Endothelial cell of hepatic sinusoid (primary cell): ENCODE results near the gene NXN.
"Not testable (repeated sequence)": the region's sequence is repeated elsewhere in the genome, so short reads cannot be mapped to it uniquely, and the experiment has no call there.

Source experiments
- in situ Hi-C: cut with HindIII; loops from 2 replicates; pipeline ENCODE4 v1.10.0; 2017; ENCODE audit warnings: low sequenced_read_pairs

The NXN gene

DNA sequence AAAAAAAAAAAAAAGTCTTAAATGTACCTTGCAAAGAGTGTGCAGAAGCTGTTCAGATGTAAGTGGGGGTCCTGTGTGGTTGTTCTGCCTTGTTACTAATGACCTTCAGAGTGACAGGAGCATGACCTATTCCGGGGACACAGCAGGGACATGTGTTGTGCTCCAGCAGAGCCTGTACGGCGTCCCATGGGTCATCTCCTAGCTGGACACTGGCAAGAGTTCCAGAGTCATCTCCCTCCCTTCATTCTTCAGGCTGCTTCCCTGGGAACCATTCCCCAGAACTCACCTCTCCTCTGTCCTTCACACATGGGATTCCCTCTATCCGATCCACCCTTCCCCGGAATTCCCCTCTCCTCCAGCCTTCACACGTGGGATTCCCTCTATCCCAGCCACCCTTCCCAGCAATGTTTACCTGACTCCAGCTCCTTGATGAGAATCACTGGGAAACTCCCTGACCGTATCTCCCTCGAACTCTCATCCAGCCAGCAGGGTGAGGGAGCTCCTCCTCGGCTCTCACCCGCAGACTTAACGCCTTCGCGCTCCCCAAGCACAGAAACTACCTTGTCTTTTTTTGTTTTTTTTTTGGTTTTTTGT is 111.6 kb downstream of the NXN start:
- in situ Hi-C loops = no loop called here

DNA sequence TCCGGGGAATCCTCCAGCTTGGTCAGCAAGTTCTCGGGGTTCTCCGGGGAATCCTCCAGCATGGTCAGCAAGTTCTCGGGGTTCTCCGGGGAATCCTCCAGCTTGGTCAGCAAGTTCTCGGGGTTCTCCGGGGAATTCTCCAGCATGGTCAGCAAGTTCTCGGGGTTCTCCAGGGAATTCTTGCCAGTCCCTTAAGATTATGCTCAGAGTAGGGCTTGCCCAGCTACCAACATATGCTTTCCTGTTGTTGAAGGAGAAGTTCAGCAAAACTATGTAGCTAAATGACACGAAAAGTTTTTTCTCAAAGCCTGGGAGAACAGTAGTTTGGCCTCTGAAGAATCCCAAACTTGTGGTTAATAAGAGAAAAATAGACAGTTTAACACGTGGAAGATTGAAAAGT is 112.3 kb downstream of the NXN start:
- in situ Hi-C loops = not testable (repeated sequence)

DNA sequence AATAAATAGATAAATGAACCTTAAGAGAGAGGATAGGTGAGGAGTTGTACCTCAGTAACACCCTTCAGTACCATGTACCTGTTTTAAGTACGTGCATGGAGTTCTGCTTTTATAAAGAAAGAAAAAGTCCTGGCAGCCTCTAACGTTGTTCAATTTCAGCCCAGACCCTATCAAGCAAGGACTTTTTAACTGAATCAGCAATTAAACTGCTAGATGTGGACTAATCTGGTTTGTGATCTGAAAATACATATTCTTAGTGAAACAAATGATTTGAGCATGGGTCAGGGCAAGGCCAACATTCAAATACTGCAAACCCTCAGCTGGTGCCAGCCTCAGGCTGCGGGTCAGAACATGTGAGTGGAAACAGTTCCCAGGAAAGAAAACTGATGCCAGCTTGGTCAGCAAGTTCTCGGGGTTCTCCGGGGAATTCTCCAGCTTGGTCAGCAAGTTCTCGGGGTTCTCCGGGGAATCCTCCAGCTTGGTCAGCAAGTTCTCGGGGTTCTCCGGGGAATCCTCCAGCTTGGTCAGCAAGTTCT is 112.9 kb downstream of the NXN start:
- in situ Hi-C loops = no loop called here

DNA sequence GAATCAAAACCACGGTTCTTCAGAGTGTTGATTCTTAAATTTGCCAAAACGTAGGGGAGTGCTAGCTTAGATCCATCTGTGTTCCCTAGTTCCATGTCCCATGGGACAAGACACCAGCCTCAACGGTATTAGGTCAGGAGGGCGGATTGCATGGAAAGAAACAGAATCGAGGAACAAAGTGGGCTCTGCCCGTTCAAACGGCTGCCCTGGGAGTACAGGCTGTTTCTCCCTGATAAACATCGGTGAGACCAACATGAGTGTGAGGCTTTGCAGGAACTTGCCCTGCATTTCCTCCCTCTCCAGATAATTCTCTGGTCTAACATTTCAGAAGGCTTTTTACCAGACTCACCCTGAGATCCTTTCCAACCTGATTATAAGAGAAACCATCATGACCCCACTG is 115.3 kb downstream of the NXN start:
- in situ Hi-C loops = no loop called here

DNA sequence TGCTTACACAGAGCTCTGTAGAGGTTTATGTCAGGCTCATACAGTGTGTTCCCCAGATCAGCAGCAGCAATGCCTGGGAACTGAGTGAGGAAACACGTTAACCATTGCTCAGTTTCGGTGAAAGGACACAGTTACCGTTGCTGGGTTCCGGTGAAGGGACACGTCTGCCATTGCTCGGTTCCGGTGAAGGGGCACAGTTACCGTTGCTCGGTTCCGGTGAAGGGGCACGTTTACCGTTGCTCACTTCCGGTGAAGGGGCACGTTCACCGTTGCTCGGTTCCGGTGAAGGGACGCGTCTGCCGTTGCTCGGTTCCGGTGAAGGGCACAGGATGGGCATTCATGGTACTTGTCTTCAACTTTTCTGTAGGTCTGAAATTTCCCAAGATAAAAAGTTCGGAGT is 115.7 kb downstream of the NXN start:
- in situ Hi-C loops = no loop called here

DNA sequence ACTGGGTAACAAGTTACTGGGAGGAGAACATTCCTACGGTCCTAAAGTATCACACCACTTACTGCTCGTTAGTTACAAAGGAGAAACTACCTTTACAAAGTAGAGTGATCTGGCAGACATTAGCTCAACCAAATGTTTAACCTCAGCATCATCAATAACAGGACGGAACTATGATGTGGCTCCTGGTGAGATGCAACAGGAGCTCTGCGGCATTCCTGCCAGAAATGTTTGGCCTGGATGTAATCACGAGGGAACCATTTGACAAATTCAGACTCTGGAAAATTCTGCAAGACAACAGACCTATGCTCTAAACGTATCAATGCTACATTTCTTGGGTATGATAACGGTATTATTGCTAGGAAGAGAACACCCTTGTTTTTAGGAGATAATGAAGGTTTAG is 117.0 kb downstream of the NXN start:
- in situ Hi-C loops = no loop called here

DNA sequence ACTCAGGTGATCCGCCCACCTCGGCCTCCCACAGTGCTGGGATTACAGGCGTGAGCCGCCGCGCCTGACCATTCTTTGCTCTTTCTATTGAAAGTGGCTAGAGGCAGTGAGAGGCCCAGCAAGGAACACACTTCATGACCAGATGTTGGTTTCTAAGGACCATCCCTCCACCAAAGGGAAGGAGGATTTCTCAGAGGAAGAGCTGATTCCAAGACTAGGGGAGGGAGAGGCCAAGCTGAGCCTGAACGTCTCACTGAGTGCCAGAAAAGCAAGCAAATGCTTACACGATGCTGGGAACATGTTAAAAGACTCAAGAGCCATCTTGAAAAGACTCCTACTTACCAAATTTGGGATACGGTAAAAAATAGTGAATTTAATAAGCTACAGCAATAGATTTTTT is 118.2 kb downstream of the NXN start:
- in situ Hi-C loops = no loop called here

DNA sequence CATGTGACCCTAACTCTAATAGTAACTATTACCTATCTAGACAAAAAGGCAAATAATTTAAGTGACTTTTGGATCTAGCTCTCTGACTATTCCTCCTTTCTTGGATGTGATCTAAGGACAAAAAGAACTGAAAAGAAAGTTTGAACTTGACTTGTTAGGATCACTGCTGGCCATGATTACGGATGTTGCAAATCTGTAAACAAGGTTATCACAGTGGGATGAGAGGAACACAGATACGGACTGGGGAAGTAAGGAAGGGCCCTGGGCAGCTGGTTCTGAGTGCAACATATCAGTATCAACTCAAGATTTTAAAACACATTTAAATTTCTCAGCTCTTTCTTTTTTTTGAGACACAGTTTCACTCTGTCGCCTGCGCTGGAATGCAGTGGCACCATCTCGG is 118.8 kb downstream of the NXN start:
- in situ Hi-C loops = no loop called here

DNA sequence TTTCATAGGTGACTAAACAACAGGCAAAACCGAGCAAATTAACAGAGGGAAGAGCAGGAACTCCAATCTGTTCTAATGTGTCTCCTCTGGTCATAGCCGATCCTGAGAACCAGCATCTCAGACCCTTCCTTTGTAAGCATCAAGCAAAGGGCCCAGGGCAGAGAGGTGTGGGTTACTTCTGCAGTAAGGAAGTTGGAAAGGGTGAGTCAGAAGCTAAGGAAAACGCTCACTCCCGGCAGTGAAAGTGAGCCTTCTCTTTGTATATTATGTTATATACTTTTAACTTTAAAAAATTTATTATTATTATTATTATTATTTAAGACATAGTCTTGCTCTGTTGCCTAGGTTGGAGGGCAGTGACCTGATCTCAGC is 119.8 kb downstream of the NXN start:
- in situ Hi-C loops = no loop called here

DNA sequence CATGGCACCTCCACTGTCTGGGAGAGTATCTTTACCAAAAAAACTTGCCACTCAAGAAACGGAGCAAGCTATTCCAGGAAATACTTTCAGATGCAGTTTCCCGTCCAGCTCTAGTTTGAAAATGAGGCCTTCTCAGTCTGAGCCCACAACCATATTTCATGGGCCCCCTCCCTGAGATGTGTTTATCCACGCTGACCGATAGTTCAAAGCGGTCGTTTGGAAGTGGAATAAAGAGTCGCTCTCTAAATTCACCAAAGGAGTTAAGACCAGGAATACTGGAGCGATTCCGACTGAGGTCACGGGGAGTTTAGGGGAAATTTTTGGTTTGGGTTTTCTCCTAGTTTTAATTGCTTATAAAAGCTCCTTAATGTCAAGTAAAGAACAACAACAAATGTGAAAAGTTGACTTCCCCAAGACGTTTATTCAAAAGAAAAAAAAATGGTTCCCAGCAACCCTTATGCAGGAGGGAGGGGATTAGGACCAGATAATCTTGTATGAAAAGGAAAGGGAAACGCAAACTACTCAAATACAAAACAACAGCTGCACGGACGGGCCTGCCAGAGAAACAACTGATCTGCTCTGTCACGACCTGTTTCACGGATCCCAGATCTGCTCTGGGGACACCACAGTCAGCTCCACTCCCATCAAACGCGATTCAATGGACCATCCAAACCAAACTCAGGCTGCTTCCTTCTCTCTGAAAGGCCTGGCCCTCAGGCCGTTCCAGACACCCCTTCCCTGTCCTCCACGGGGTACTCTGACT is 120.3 kb downstream of the NXN start:
- in situ Hi-C loops = no loop called here

DNA sequence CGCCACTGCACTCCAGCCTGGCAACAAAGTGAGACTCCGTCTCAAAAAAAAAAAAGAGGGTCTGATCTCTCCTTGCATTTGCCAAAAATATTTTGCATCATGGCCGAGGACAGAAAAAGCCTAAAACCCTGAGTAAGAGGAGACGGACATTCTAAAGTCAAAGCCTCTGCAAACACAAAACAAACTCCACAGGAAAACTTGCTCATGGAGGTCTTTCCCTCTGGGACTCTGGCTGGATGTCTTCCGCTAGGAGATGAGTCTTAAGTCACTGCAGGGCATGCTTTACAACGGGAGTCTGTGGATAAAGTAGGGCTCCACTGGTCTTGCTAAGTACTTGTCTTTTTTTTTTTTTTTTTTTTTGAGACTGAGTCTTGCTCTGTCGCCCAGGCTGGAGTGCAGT is 123.4 kb downstream of the NXN start:
- in situ Hi-C loops = no loop called here

DNA sequence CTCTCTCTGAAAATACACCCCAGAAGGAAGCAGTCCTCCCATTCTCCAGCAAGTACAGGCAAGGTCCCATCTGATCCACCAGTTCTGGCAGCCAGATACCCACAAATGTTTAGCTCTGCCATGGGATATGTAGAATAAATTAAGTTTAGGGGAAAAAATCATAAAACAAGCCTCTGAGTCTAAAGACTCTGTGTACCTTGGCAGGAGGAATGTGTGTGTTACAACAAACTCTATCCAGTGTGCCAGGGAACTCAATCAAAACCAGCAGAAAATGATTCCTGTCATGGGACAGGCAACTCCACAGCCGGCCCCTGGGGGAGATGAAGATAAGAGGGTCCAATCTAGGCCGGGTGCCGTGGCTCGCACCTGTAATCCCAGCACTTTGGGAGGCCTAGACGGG is 124.0 kb downstream of the NXN start:
- in situ Hi-C loops = no loop called here

DNA sequence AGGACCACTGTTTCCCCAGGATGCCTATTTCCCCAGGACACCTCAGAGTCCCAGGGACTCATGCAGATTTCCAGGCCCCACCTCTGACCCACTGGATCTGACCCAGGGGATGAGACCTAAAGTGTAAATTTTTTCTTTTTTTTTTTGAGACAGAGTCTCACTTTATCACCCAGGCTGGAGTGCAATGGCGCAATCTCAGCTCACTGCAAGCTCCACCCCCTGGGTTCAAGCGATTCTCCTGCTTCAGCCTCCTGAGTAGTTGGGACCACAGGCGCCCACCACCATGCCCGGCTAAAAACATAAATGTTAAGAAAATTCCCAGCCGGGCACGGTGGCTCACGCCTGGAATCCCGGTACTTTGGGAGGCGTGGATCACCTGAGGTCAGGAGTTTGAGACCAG is 126.7 kb downstream of the NXN start:
- in situ Hi-C loops = not testable (repeated sequence)

DNA sequence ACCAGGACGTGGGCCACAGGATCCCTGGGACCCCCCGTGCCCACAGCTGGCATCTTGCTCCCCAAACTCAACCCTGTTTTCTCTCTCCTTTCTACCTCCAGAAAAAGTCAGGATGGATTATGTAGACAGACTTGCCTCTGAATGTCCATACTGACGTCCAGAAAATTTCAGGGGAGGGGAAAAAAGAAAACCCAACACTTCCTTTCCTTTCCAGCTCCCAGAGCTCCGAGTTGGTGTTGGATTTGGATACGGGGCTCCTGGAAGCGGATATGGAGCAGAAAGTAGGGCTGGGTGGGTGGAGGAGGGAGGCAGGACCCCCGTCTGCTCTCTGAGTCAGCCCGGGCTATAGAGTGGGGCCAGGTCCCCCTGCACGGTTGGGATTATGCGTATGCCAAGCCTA is 127.2 kb downstream of the NXN start:
- in situ Hi-C loops = no loop called here

DNA sequence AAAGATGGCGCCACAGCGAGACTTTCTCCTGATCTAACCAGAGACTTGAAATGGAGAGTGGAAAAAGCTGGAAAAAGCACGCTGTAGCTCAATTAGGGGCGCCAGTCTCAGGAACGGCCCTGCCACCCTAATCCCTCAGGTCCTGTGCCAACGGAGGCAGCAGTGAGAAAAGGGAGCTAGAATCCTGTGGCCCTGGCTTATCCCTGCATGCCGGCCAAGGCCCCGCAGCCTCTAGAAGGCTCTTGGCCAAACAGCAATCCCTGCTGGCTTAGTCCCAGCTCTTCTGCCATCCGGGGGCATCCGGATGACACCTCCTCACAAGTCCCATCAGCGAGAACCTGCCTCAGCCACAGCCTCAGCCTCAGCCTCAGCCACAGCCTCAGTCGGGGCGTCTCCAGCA is 127.7 kb downstream of the NXN start:
- in situ Hi-C loops = no loop called here

DNA sequence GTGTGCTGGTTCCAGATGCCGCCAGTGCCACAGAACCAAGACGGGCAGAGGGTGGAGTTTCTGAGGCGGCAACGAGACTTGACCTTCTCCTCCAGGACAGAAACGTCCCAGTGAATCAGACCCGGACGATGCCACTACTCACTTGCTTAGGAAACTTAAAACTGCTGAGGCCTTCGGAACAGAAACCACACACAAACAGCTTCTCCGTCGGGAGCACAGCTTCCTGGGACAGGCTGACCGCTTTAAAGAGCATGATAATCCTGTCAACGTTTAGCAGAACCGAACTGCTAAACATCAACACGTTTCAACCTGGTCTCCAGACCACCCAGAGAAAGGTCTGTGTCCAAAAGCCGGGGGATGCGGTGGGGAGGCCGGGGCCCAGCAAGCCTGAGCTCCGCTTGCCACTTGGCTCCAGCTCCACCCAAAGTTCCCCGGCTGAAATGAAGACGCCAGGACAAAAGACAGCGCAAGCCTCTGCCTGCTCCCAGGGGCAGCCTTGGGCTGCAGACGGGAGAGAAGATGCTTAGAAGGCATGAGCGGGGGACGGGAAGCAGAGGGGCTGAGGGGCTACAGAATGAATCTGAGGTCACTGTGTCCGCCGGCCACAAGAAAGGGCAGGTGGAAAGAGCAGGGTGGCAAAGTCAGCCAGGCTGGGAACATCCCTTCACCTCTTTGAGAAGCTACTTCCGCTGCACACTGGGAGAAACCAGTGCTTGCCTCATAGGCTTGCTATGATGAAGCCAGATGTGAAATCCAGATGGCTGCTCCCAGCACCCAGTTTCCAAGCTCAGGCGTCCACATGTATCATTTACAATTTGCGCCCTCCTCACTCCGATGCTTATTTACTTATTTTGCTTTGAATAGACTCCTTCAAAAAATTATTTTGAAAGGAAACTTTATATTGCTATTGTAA is 128.5 kb downstream of the NXN start:
- in situ Hi-C loops = no loop called here

DNA sequence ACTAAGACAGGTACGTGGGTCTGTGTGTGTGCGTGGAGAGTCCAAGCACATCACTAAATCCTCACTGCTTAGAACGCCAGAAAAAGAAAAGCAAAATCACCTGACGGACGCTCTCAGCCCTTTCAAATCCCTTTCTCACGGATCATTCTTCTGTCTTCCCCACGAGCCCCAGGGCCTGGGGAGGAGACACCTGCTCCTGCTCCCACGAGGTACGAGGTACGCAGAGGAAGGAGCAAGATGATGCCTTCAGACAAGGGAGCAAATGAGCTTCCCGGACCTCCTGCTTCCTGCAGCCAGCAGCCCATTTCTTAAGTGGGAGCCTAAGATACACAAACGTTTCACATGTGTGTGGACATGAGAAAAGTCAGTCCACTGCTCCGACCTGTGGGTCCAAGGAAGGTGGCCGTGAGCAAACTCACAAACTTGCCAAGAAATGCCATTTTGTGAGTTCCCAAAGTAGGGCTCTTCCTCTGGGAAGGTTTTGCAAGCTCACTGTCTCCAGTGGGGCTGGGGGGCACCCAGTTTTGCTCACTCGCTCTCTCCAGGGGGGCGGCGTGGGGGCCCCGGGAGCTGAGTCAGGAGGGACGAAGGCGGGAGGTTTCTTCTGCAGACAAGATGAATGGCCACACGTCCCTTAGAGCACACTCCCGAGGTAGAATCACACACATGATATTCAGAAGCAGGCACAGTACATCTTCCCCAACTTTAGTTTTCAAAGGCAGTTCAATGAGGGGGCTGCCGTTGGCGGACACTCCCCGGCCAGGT is 129.3 kb downstream of the NXN start:
- in situ Hi-C loops = no loop called here

DNA sequence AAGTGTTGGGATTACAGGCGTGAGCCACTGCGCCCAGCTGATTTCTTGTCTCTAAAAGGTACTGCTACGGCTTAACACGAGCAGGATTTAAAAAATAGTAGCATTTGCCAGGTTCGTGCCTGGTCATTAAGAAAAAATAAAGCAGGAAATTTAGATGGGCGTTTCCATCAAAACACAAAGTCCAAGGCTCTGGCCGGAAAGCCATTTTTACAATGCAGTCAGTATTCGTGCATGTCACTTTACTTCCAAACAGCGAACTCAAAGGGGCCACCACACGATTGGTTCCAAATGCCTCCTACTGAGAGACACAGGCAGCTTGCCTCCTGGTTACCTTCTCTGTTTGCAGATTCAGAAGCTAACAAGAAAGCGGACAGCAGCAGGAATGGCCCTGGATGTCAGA is 131.2 kb downstream of the NXN start:
- in situ Hi-C loops = no loop called here

DNA sequence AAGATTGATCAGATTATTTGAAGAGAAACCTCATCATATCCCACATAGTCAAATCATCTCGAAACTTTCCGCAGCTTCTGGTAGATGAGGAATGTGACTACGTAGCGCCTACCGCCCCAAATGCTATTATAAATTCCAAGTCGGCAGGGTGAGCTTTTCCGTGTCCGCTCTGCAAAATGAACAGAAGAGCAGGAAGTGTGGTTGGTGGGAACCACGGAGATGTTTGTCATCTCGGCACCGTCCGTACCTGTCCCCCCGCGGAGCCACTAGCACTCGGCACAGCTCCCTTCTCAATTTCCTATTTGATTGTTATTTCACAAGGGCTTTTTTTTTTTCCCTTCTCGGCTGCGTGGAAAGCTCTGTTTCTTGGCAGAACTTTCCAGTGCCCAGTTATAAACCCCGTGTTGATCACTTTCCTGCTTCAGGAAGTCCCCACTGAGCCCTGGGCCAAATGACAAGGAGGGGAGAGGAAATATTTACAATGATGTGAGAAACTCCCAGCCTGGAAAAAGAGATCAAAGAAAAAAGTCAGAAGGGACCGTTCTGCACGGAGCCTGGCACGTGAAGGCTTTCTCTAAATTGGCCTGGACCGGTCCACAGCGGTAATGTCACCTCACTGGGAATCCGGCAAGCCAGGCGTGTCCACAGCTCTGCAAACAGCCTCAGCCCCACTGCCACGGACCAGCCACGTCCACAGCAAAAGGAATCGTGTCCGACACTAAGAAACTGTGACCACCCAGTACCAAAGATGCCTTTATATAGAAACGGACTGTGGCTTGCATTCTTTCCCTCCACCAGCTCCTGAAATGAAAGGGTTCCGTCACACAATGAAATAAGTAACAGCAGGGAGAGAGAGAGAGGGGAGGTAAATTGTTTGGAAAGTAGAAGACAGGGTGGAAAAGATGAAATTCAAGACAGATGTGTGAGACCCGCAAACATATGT is 132.4 kb downstream of the NXN start:
- in situ Hi-C loops = no loop called here

DNA sequence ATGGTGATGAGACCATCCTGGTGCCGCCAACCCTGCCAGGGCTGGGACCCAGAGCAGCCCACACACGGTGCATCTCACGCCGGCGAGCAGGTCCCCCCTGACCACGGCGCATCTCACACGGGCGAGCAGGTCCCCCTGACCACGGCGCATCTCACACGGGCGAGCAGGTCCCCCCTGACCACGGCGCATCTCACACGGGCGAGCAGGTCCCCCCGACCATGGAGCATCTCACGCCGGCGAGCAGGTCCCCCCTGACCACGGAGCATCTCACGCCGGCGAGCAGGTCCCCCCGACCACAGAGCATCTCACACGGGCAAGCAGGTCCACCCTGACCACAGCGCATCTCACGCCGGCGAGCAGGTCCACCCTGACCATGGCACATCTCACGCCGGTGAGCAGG is 138.3 kb downstream of the NXN start:
- in situ Hi-C loops = no loop called here
